H1 (cell line): ENCODE results near the gene GLT8D2. TPM values are rescaled to one million over a fixed set of nuclear protein-coding genes. Genes with fewer than 3 reads are reported as not detected.

Source experiments
- CTCF ChIA-PET: fragments of 300-600 bp; sonication (Branson Sonifier 250); formaldehyde crosslinking; loops from one replicate; lab custom pipeline; 2021; ENCODE audit not compliant: partially characterized antibody; lab: Charles Lee
- POLR2A ChIA-PET: fragments of 300-600 bp; sonication (Branson Sonifier 250); formaldehyde crosslinking; loops from one replicate; lab custom pipeline; 2021; ENCODE audit warnings: inconsistent platforms; ENCODE audit not compliant: partially characterized antibody; lab: Charles Lee
- DNase-seq, 2 experiments: peaks; one replicate each; pipeline versions ENCODE4 v3.0.0 to v3.0.0-alpha.2; 2010 to 2022; ENCODE audit warnings: low spot score in 2 of 2, low read depth in 1 of 2, mixed read lengths in 1 of 2
- FAIRE-seq: peaks from 2 replicates; lab custom pipeline; 2011; peaks lifted over from hg19 to GRCh38; lab: Jason Lieb, UNC
- H2AFZ ChIP-seq: 2 replicates; pipeline ENCODE4 v1.8.1; 2012; ENCODE audit warnings: low read length, inconsistent platforms
- H2AK5ac ChIP-seq: 2 replicates; pipeline ENCODE4 v1.6.1; 2013; ENCODE audit warnings: low read depth, low read length
- H2BK120ac ChIP-seq: replicated peaks from 2 replicates; pipeline ENCODE3; 2013; ENCODE audit warnings: low read depth, low read length, inconsistent platforms
- H2BK12ac ChIP-seq: 2 replicates; pipeline ENCODE4 v1.6.1; 2013; ENCODE audit warnings: low read depth, low read length
- H2BK15ac ChIP-seq: 2 replicates; pipeline ENCODE4 v1.6.1; 2013; ENCODE audit warnings: low read length
- H2BK20ac ChIP-seq: 2 replicates; pipeline ENCODE4 v1.6.1; 2013; ENCODE audit warnings: low read length
- H2BK5ac ChIP-seq: 2 replicates; pipeline ENCODE4 v1.6.1; 2013; ENCODE audit warnings: low read depth, low read length
- H3K14ac ChIP-seq: 2 replicates; pipeline ENCODE4 v1.6.1; 2013; ENCODE audit warnings: inconsistent platforms; ENCODE audit not compliant: insufficient read length
- H3K18ac ChIP-seq: 2 replicates; pipeline ENCODE4 v1.6.1; 2013; ENCODE audit warnings: low read length; ENCODE audit errors: extremely low read depth
- H3K23ac ChIP-seq: 2 replicates; pipeline ENCODE4 v1.6.1; 2013; ENCODE audit warnings: inconsistent platforms; ENCODE audit not compliant: insufficient read length
- H3K23me2 ChIP-seq: 2 replicates; pipeline ENCODE4 v1.6.1; 2013; ENCODE audit warnings: low read depth, low read length
- H3K27ac ChIP-seq: 2 replicates; pipeline ENCODE4 v1.6.1; 2011; ENCODE audit warnings: low read depth, low read length, inconsistent platforms
- H3K27me3 ChIP-seq, 4 experiments: replicated peaks in 1 of 4; 1 replicate in 1 of 4; 2 replicates in 3 of 4; pipeline versions ENCODE4 v1.6.1 to v1.8.1; 2011 to 2013; ENCODE audit warnings: low read length in 3 of 4, mild to moderate bottlenecking in 3 of 4, inconsistent platforms in 2 of 4, mixed read lengths in 2 of 4, moderate library complexity in 1 of 4; ENCODE audit not compliant: control insufficient read depth in 3 of 4, insufficient read depth in 3 of 4; ENCODE audit errors: extremely low read depth in 1 of 4
- H3K36me3 ChIP-seq, 4 experiments: 2 replicates each; pipeline versions ENCODE4 v1.6.1 to v1.8.1; 2011 to 2013; ENCODE audit warnings: mild to moderate bottlenecking in 4 of 4, low read length in 3 of 4, moderate library complexity in 2 of 4, control low read depth in 1 of 4, inconsistent platforms in 1 of 4; ENCODE audit not compliant: insufficient read depth in 4 of 4, control insufficient read depth in 2 of 4
- H3K4ac ChIP-seq: replicated peaks from 2 replicates; pipeline ENCODE3; 2013; ENCODE audit warnings: low read length, low read depth, mixed read lengths, inconsistent platforms; ENCODE audit not compliant: insufficient read length
- H3K4me1 ChIP-seq, 4 experiments: replicated peaks in 1 of 4; 1 replicate in 1 of 4; 2 replicates in 3 of 4; pipeline versions ENCODE4 v1.6.1 to v1.8.1; 2011 to 2013; ENCODE audit warnings: low read length in 3 of 4, inconsistent platforms in 2 of 4, mixed read lengths in 1 of 4; ENCODE audit not compliant: insufficient read depth in 4 of 4, control insufficient read depth in 3 of 4
- H3K4me2 ChIP-seq, 2 experiments: 2 replicates each; pipeline versions ENCODE4 v1.6.1 to v1.8.1; 2011 to 2013; ENCODE audit warnings: low read depth in 2 of 2, low read length in 2 of 2, control low read depth in 1 of 2, inconsistent platforms in 1 of 2, mild to moderate bottlenecking in 1 of 2; ENCODE audit not compliant: insufficient read depth in 1 of 2
- H3K4me3 ChIP-seq, 4 experiments: fragments of 200-600, 300-600 bp in 1 of 4; sonication (generic), shearing (Covaris generic), sonication (Bioruptor Twin) in 1 of 4; 2 replicates each; pipeline versions ENCODE4 v1.5.1 to v1.8.1; 2011 to 2016; ENCODE audit warnings: low read length in 4 of 4, low read depth in 3 of 4, control low read depth in 2 of 4, inconsistent platforms in 2 of 4, mild to moderate bottlenecking in 2 of 4, mixed read lengths in 1 of 4, moderate library complexity in 1 of 4; ENCODE audit not compliant: insufficient read depth in 2 of 4; ENCODE audit errors: extremely low read depth in 1 of 4
- H3K56ac ChIP-seq: replicated peaks from 2 replicates; pipeline ENCODE3; 2013; ENCODE audit warnings: low read depth, mild to moderate bottlenecking, mixed read lengths, low read length, inconsistent platforms; ENCODE audit not compliant: insufficient read length
- H3K79me1 ChIP-seq: 2 replicates; pipeline ENCODE4 v1.6.1; 2013; ENCODE audit warnings: low read depth, low read length, control low read depth
- H3K79me2 ChIP-seq, 2 experiments: 2 replicates each; pipeline versions ENCODE4 v1.6.1 to v1.8.1; 2012 to 2013; ENCODE audit warnings: low read length in 2 of 2, mild to moderate bottlenecking in 2 of 2, inconsistent platforms in 1 of 2; ENCODE audit not compliant: insufficient read depth in 2 of 2, control insufficient read depth in 1 of 2
- H3K9ac ChIP-seq, 4 experiments: replicated peaks in 1 of 4; 1 replicate in 1 of 4; 2 replicates in 3 of 4; pipeline versions ENCODE4 v1.6.1 to v1.8.1; 2011 to 2013; ENCODE audit warnings: low read depth in 3 of 4, low read length in 3 of 4, control low read depth in 2 of 4, mild to moderate bottlenecking in 2 of 4, moderate library complexity in 2 of 4, inconsistent platforms in 1 of 4; ENCODE audit errors: extremely low read depth in 1 of 4
- H3K9me3 ChIP-seq, 2 experiments: 2 replicates each; pipeline versions ENCODE4 v1.6.1 to v1.8.1; 2012 to 2013; ENCODE audit warnings: mild to moderate bottlenecking in 2 of 2, moderate library complexity in 2 of 2, control low read depth in 1 of 2, inconsistent platforms in 1 of 2, low read depth in 1 of 2, low read length in 1 of 2, mixed read lengths in 1 of 2; ENCODE audit not compliant: insufficient read depth in 2 of 2
- H4K20me1 ChIP-seq, 2 experiments: replicated peaks in 1 of 2; 2 replicates each; pipeline versions ENCODE3 to v1.8.1; 2011 to 2013; ENCODE audit warnings: inconsistent platforms in 2 of 2, low read length in 2 of 2, mild to moderate bottlenecking in 1 of 2; ENCODE audit not compliant: insufficient read depth in 2 of 2, control insufficient read depth in 1 of 2
- H4K5ac ChIP-seq: 2 replicates; pipeline ENCODE4 v1.6.1; 2013; ENCODE audit warnings: low read length, low read depth, mixed read lengths, inconsistent platforms; ENCODE audit not compliant: insufficient read length
- H4K8ac ChIP-seq: 2 replicates; pipeline ENCODE4 v1.8.0; 2013; ENCODE audit warnings: mild to moderate bottlenecking, moderate library complexity, low read length, inconsistent platforms; ENCODE audit not compliant: insufficient read depth; ENCODE audit errors: extremely low read depth
- H4K91ac ChIP-seq: replicated peaks from 2 replicates; pipeline ENCODE3; 2013; ENCODE audit warnings: low read length, mixed read lengths, inconsistent platforms; ENCODE audit not compliant: insufficient read length
- HDAC6 ChIP-seq: IDR thresholded peaks from one replicate; pipeline ENCODE4 v1.7.1; 2012; ENCODE audit warnings: low read depth, mild to moderate bottlenecking, inconsistent platforms, low read length, moderate library complexity
- MAFK ChIP-seq: IDR thresholded peaks from 2 replicates; pipeline ENCODE4 v1.6.1; 2012; ENCODE audit warnings: low read depth, mild to moderate bottlenecking, improper control_type of control experiment, low read length
- NRF1 ChIP-seq: IDR thresholded peaks from 2 replicates; pipeline ENCODE4 v1.6.1; 2011; ENCODE audit warnings: mild to moderate bottlenecking, low read depth, low read length, improper control_type of control experiment
- POU5F1 ChIP-seq: IDR thresholded peaks from 2 replicates; pipeline ENCODE4 v1.6.1; 2011; ENCODE audit warnings: low read depth, mild to moderate bottlenecking, low read length, moderate library complexity
- RBBP5 ChIP-seq: IDR thresholded peaks from 2 replicates; pipeline ENCODE4 v1.7.1; 2012; ENCODE audit warnings: low read depth, mild to moderate bottlenecking, inconsistent platforms, low read length, moderate library complexity, borderline replicate concordance
- RFX5 ChIP-seq: IDR thresholded peaks from 2 replicates; pipeline ENCODE4 v1.6.1; 2011; ENCODE audit warnings: low read depth, low read length, improper control_type of control experiment, borderline replicate concordance
- SP2 ChIP-seq: IDR thresholded peaks from 2 replicates; pipeline ENCODE4 v1.6.1; 2012; ENCODE audit warnings: mild to moderate bottlenecking, low read length, inconsistent platforms
- SP4 ChIP-seq: IDR thresholded peaks from 2 replicates; pipeline ENCODE4 v1.6.1; 2012; ENCODE audit warnings: low read length, inconsistent platforms
- TBP ChIP-seq: IDR thresholded peaks from 2 replicates; pipeline ENCODE4 v1.6.1; 2011; ENCODE audit warnings: low read depth, low read length, improper control_type of control experiment
- WGBS, 2 experiments: shearing (Covaris generic) in 1 of 2; methylation state at CpG; one replicate each; pipeline versions ENCODE4 v1.1.6 to v1.1.7; 2013 to 2015; ENCODE audit warnings: low lambda C conversion rate in 2 of 2, mixed read lengths in 2 of 2, inconsistent platforms in 1 of 2, low coverage in 1 of 2, missing lambda C conversion rate in 1 of 2; ENCODE audit not compliant: insufficient replicate concordance in 2 of 2, insufficient coverage in 1 of 2, insufficient read length in 1 of 2; ENCODE audit errors: extremely low coverage in 1 of 2, missing lambda C conversion rate in 1 of 2; 5-methylcytosine and 5-hydroxymethylcytosine counted together
- polyA plus RNA-seq, 7 experiments: library from polyadenylated mRNA; depleted of rRNA in 3 of 7; stranded (reverse) in 5 of 7; unstranded in 2 of 7; fragments of >200 nt in 5 of 7; fragments of 200-250 nt in 2 of 7; gene quantifications; 1 replicate in 5 of 7; 2 replicates in 1 of 7; 4 replicates in 1 of 7; pipeline versions ENCODE4 v1.2.1 to v1.2.3, GENCODE V29; 2011 to 2013; ENCODE audit warnings: missing spikeins in 2 of 7, mixed read lengths in 2 of 7
- total RNA-seq: library from RNA; stranded (reverse); fragmentation: NEBNext Ultra II Directional; extraction: Animal tissue kit (Norgen Biotek cat#: 25700); gene quantifications from 2 replicates; pipeline ENCODE4 v1.2.1, GENCODE V29; 2021

GLT8D2 gene
- total and polyA plus RNA-seq, 2 of the 8 experiments (the other 6 are each of a cell fraction or from before 2014, with no cell fraction given): 6.8 to 9.8 TPM

GRCh38 chr12:104059963-104060362 is 10.0 kb upstream of the GLT8D2 start:
- Histone ChIP-seq H4K20me1 (no peaks in the 10 kb centered on the region), H3K9ac (no peak overlapping the region), H3K23ac (no peak overlapping the region), H3K56ac (no peak overlapping the region), H4K5ac (no peak overlapping the region), H3K4me1 (peaks cover 0 to 9% (median 5%) of the 10 kb centered on the region in 4 experiments; a peak in 5 of 7 replicates), H3K14ac (no peak overlapping the region), H4K91ac (no peak overlapping the region), H3K18ac (no peak overlapping the region), H2BK20ac (no peak overlapping the region), H3K79me1 (no peaks in the 10 kb centered on the region), H2BK15ac (no peak overlapping the region), H3K27me3 (peaks cover 0 to 2% (median 0%) of the 10 kb centered on the region in 4 experiments; a peak in 3 of 7 replicates), H4K8ac (no peak overlapping the region), H3K4me3 (no peak overlapping the region), H3K23me2 (peaks cover 4% of the 10 kb centered on the region; the same call in 1 of the 2 replicates), H3K4ac (no peak overlapping the region), H2BK12ac (no peak overlapping the region), H3K4me2 (no peak overlapping the region), H2BK120ac (no peak overlapping the region), H2AFZ (no peak overlapping the region), H2AK5ac (no peak overlapping the region), H3K9me3 (no peaks in the 10 kb centered on the region), H3K36me3 (no peaks in the 10 kb centered on the region), H3K79me2 (no peaks in the 10 kb centered on the region), H2BK5ac (no peak overlapping the region), H3K27ac (no peak overlapping the region)
- POLR2A ChIA-PET: interaction anchor here (1.2 kb wide), 1 partner anchor 51 kb away, joined by 4 read pairs; no protein-coding TSS in a partner anchor
- CTCF ChIA-PET: interaction anchor here (5.8 kb wide), 2 partner anchors 8 to 49 kb away, joined by 29 to 94 read pairs; no protein-coding TSS in a partner anchor
- 83% methylated on average over 2 of the region's 2 CpGs; no CpG with 5 or more reads in 1 of the 2 experiments for WGBS, 2 experiments
- DNase-seq (no peak), FAIRE-seq (no peak)
- no peak for TF ChIP-seq HDAC6
- no peak for TF ChIP-seq POU5F1
- no peak for TF ChIP-seq RBBP5
- no peak for TF ChIP-seq NRF1
- no peak for TF ChIP-seq SP2
- no peak for TF ChIP-seq MAFK
- TF ChIP-seq SP4: no peak
- TF ChIP-seq TBP: no peak
- TF ChIP-seq RFX5: no peak
